ENCODE measurements around the gene INTS4.

DNA sequence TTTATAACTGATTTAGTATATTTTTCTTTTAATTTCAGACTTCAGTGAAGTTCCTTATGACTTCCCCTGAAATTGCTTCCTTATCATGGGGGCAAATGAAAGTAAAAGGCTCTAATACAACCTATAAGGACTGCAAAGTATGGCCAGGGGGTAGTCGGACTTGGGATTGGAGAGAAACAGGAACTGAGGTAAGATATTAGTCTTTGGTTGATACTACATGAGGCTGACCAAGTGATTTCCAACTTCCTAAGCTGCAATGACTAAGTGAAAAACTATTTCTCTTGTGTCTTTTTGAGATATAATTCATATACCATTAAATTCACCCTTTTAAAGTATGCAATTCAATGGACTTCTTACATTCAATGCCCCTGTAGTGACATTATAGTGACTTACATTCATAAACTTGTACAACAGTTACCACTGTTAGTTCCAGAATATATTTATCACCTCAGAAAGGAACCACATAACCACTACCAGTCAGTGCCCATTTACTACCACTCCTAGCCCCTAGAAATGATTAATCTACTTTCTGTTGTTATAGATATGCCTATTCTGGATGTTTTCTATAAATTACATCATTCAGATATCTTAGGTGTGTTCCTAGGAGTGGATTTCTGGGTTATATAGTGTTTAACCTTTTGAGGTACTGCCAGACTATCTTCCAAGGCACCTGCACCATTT lies 151.9 kb downstream of the INTS4 start:
- TF ChIP-seq, protein P1, sequence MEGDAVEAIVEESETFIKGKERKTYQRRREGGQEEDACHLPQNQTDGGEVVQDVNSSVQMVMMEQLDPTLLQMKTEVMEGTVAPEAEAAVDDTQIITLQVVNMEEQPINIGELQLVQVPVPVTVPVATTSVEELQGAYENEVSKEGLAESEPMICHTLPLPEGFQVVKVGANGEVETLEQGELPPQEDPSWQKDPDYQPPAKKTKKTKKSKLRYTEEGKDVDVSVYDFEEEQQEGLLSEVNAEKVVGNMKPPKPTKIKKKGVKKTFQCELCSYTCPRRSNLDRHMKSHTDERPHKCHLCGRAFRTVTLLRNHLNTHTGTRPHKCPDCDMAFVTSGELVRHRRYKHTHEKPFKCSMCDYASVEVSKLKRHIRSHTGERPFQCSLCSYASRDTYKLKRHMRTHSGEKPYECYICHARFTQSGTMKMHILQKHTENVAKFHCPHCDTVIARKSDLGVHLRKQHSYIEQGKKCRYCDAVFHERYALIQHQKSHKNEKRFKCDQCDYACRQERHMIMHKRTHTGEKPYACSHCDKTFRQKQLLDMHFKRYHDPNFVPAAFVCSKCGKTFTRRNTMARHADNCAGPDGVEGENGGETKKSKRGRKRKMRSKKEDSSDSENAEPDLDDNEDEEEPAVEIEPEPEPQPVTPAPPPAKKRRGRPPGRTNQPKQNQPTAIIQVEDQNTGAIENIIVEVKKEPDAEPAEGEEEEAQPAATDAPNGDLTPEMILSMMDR (IDR thresholded peaks at IDR 0.05) = no peak
- TF ChIP-seq POLR2A (IDR thresholded peaks at IDR 0.05) = no peak
